Activated CD8-positive, alpha-beta memory T cell treated with anti-CD3 and anti-CD28 coated beads, Interleukin-2, amount 10 ng/mL, durations not matched to agents 7 days and 5 days (primary cell): ENCODE results near the gene APLP2. TPM values are rescaled to one million over a fixed set of nuclear protein-coding genes. Genes with fewer than 3 reads are reported as not detected.

Source experiments
- ATAC-seq: fragments of 150-1000 bp; cut with Tn5 transposase; one replicate; pipeline ENCODE4 v1.10.0; 2021; ENCODE audit warnings: moderate library complexity
- CTCF ChIA-PET: fragments of 350-600 bp; sonication (Branson Sonifier 250); formaldehyde crosslinking; loops from one replicate; lab custom pipeline; 2021; ENCODE audit warnings: antibody characterized with exemption; lab: Charles Lee
- DNase-seq: peaks from one replicate; pipeline ENCODE4 v3.0.0-alpha.2; 2020
- H3K27ac Mint-ChIP-seq: one replicate; pipeline ENCODE4 v1.8.0; 2021; ENCODE audit warnings: mild to moderate bottlenecking, mixed read lengths
- H3K27me3 Mint-ChIP-seq: one replicate; pipeline ENCODE4 v1.8.0; 2021; ENCODE audit warnings: mixed read lengths
- H3K36me3 Mint-ChIP-seq: one replicate; pipeline ENCODE4 v1.8.0; 2021; ENCODE audit warnings: mild to moderate bottlenecking, mixed read lengths
- H3K4me1 Mint-ChIP-seq: one replicate; pipeline ENCODE4 v1.8.0; 2021; ENCODE audit warnings: mixed read lengths
- H3K4me3 Mint-ChIP-seq: one replicate; pipeline ENCODE4 v1.8.0; 2021; ENCODE audit warnings: mild to moderate bottlenecking, moderate library complexity, mixed read lengths
- H3K9me3 Mint-ChIP-seq: one replicate; pipeline ENCODE4 v1.8.0; 2022; ENCODE audit warnings: low read depth, mixed read lengths
- total RNA-seq, 2 experiments: library from RNA; stranded (reverse); gene quantifications; one replicate each; pipeline ENCODE4 v1.2.3, GENCODE V29; 2021

The APLP2 gene
- total RNA-seq, 2 experiments from 2014 or later: 21.9 to 33.5 TPM

DNA sequence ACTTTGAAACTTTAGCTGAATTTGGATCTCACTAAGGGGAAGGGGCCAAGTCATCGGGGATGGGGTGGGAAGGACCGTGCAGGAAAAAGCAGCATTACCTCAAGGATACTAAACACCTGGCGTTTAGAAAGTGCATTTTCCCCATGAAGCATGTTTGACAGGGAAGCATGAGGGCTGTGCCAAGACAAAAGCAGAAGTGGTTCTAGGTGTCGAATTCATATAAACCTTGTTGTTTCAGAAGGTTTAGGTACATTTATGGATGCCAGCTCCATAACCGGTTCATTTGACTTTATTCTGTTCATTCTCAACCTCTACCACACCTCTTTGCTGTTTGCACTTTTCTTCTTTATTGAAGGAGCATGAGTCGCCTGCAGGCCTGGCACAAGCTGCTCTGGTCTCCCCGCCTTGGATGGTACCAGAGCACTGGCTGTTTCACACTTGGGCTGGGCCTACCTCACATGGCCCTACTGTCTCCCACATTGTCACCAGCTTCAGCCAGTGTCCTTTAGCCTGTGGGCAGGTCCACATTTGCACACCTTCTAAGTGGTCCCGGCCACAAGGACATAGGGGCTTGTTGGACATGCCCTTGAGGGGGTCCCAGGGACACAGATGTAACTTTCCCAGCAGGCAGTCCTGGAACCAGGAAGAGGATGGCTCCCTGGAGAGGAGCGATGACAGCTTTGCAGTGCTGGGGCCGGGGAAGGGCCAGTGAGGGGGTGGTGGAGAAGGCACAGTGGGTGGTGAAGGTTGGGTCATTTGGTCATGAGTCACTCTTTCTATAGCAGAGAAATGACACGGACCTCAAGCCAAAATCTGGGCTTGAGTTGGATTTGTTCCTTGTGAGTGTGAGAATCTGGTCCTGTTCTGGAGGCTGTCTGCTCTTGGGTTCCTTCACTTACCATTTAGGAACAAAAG lies 86.7 kb downstream of the APLP2 start:
- Mint-ChIP-seq H3K4me1 (peaks cover 9% of the 10 kb centered on the region), H3K36me3 (no peaks in the 10 kb centered on the region), H3K27me3 (peaks cover 49% of the 10 kb centered on the region), H3K4me3 (no peak overlapping the region), H3K27ac (no peak overlapping the region), H3K9me3 (no peaks in the 10 kb centered on the region)
- CTCF ChIA-PET: no interaction called here
- ATAC-seq (no peak), DNase-seq (no peak)

GRCh38 chr11:130157101-130157500 lies 87.4 kb downstream of the APLP2 start:
- H3K4me3 Mint-ChIP-seq: no peak overlapping the region
- H3K27me3 Mint-ChIP-seq: peaks cover 52% of the 10 kb centered on the region
- ATAC-seq (no peak), DNase-seq (no peak)
- H3K36me3 Mint-ChIP-seq: no peaks in the 10 kb centered on the region
- CTCF ChIA-PET: no interaction called here
- peaks cover 9% of the 10 kb centered on the region for H3K4me1 Mint-ChIP-seq
- H3K27ac Mint-ChIP-seq: no peak overlapping the region
- no peaks in the 10 kb centered on the region for H3K9me3 Mint-ChIP-seq

- no peak overlapping the region for H3K27ac Mint-ChIP-seq
- no peaks in the 10 kb centered on the region for H3K36me3 Mint-ChIP-seq
- H3K4me1 Mint-ChIP-seq: peaks cover 9% of the 10 kb centered on the region
- ATAC-seq (no peak), DNase-seq (no peak)
- no peaks in the 10 kb centered on the region for H3K9me3 Mint-ChIP-seq
- no peak overlapping the region for H3K4me3 Mint-ChIP-seq
- H3K27me3 Mint-ChIP-seq: peaks cover 57% of the 10 kb centered on the region
- CTCF ChIA-PET: no interaction called here
These were observed 88.1 kb downstream of the APLP2 start for GRCh38 chr11:130157840-130158239.

- no peak overlapping the region for H3K27ac Mint-ChIP-seq
- no peaks in the 10 kb centered on the region for H3K36me3 Mint-ChIP-seq
- peaks cover 9% of the 10 kb centered on the region for H3K4me1 Mint-ChIP-seq
- H3K27me3 Mint-ChIP-seq: peaks cover 70% of the 10 kb centered on the region
- no peak for ATAC-seq
- no peak for DNase-seq
- CTCF ChIA-PET: no interaction called here
- no peaks in the 10 kb centered on the region for H3K9me3 Mint-ChIP-seq
- H3K4me3 Mint-ChIP-seq: no peak overlapping the region
These were observed 89.4 kb downstream of the APLP2 start for GRCh38 chr11:130159139-130159538.

GRCh38 chr11:130159657-130160497 lies 90.2 kb downstream of the APLP2 start, which contains the start of gene ST14:
Gene ST14 (plus strand): TSS chr11:130159782. CDS start chr11:130159980, 198 bp downstream.
- DNase-seq (no peak), ATAC-seq (peak; percentile 23)
- Mint-ChIP-seq H3K27ac (no peak within 1 kb of the TSS), H3K4me1 (peaks cover 9% of the 10 kb centered on the region), H3K4me3 (no peak within 1 kb of the TSS), H3K9me3 (no peaks in the 10 kb centered on the region), H3K36me3 (no peaks in the 10 kb centered on the region), H3K27me3 (peaks cover 71% of the 10 kb centered on the region)
- CTCF ChIA-PET: no interaction called here

GRCh38 chr11:130160498-130161155 lies 90.9 kb downstream of the APLP2 start:
- peaks cover 9% of the 10 kb centered on the region for H3K4me1 Mint-ChIP-seq
- H3K27me3 Mint-ChIP-seq: peaks cover 78% of the 10 kb centered on the region
- DNase-seq (no peak), ATAC-seq (no peak)
- CTCF ChIA-PET: no interaction called here
- H3K9me3 Mint-ChIP-seq: no peaks in the 10 kb centered on the region
- H3K4me3 Mint-ChIP-seq: no peak overlapping the region
- H3K27ac Mint-ChIP-seq: no peak overlapping the region
- no peaks in the 10 kb centered on the region for H3K36me3 Mint-ChIP-seq

GRCh38 chr11:130161441-130162145 lies 91.9 kb downstream of the APLP2 start:
- no peak for ATAC-seq
- H3K27ac Mint-ChIP-seq: no peak overlapping the region
- peaks cover 9% of the 10 kb centered on the region for H3K4me1 Mint-ChIP-seq
- H3K27me3 Mint-ChIP-seq: peaks cover 76% of the 10 kb centered on the region
- no peak for DNase-seq
- CTCF ChIA-PET: no interaction called here
- H3K9me3 Mint-ChIP-seq: no peaks in the 10 kb centered on the region
- no peak overlapping the region for H3K4me3 Mint-ChIP-seq
- H3K36me3 Mint-ChIP-seq: no peaks in the 10 kb centered on the region

DNA sequence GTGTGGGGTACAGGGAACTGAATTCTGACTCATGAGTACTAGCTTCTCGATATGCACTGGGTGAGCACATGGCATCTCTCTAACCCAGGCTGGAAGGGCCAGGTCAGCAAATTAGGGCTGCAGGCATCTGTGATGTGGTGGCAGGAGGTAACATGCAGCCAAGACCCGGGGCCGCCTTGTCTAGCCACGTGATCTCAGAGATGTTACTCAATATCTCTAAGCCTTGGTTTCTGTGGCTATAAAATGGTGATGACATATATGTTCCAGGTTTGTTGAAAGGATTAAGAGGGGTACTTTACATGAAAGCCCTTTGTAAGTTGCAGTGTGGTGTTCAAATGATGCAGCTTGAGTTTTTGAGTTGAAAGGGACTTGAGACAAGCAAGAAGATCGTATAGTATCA lies 93.0 kb downstream of the APLP2 start:
- Mint-ChIP-seq H3K9me3 (no peaks in the 10 kb centered on the region), H3K27ac (no peak overlapping the region), H3K36me3 (no peaks in the 10 kb centered on the region), H3K4me3 (no peak overlapping the region), H3K27me3 (peaks cover 72% of the 10 kb centered on the region), H3K4me1 (peaks cover 9% of the 10 kb centered on the region)
- ATAC-seq (no peak), DNase-seq (no peak)
- CTCF ChIA-PET: no interaction called here

DNA sequence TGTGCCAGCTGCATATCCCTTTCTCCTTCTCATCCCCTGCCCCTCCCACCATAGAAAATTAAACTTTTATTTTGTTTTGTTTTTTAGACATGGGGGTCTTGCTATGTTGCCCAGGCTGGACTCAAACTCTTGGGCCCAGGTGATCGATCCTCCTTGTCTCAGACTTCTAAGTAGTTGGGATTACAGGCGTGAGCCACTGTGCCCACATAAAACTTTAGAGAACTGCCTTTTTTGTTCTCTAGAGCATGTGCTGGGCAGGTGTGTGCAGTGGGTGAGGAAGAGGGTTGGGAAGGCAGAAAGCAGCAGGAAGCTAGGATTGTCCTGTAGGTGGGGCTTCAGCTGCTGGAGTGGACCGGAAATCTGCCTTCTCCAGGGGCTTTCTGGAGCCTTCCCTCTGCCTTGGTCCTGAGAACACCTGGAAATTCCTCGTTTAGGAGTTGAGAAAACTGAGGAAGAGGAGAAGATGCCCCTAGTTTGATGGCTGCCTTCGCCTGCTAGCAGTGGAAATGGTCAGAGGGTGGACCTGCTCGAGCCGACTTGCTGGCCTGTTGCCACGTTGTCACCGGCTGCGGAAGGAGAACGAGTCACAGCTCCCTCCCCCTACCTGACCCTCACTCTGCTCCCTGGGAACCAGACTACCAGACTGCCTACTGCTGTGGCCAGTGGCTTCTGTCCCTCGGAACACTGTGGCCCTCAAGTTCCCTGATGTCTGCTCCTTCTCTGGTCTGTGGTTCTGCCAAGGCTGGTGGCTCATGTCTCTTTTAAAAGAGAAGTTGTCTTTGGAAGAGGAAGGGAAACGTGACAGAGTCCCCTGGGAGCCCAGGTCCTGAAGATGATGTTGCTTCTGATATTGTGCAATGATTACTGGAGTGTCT lies 93.9 kb downstream of the APLP2 start:
- Mint-ChIP-seq H3K4me1 (peaks cover 9% of the 10 kb centered on the region), H3K36me3 (no peaks in the 10 kb centered on the region), H3K4me3 (no peak overlapping the region), H3K27ac (no peak overlapping the region), H3K27me3 (peaks cover 68% of the 10 kb centered on the region), H3K9me3 (no peaks in the 10 kb centered on the region)
- CTCF ChIA-PET: no interaction called here
- ATAC-seq (no peak), DNase-seq (no peak)

DNA sequence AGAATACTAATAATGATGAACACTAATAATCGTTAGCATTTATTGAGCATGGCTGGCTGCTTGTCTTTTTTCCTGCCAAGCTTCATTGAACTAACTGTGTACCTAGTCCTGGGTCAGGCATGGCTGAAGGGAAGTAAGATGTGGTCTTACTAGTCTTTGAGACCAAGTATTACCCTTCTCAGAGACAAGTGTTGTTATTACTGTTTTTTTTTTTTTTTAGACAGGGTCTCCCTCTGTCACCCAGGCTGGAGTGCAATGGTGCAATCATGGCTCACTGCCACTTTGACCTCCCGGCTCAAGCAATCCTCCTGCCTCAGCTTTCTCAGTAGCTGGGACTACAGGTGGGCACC lies 94.5 kb downstream of the APLP2 start:
- ATAC-seq: no peak
- peaks cover 6% of the 10 kb centered on the region for H3K4me1 Mint-ChIP-seq
- no peak overlapping the region for H3K4me3 Mint-ChIP-seq
- no peaks in the 10 kb centered on the region for H3K36me3 Mint-ChIP-seq
- CTCF ChIA-PET: no interaction called here
- no peak overlapping the region for H3K27ac Mint-ChIP-seq
- no peaks in the 10 kb centered on the region for H3K9me3 Mint-ChIP-seq
- peaks cover 62% of the 10 kb centered on the region for H3K27me3 Mint-ChIP-seq
- no peak for DNase-seq

- Mint-ChIP-seq H3K27me3 (peaks cover 60% of the 10 kb centered on the region), H3K4me1 (no peaks in the 10 kb centered on the region), H3K27ac (no peak overlapping the region), H3K4me3 (no peak overlapping the region), H3K36me3 (no peaks in the 10 kb centered on the region), H3K9me3 (no peaks in the 10 kb centered on the region)
- no peak for ATAC-seq
- DNase-seq: no peak
- CTCF ChIA-PET: interaction anchor here (0.7 kb wide), 1 partner anchor 20 kb away, joined by 3 read pairs; no protein-coding TSS in a partner anchor
These were observed 96.1 kb downstream of the APLP2 start for GRCh38 chr11:130165601-130166456.

DNA sequence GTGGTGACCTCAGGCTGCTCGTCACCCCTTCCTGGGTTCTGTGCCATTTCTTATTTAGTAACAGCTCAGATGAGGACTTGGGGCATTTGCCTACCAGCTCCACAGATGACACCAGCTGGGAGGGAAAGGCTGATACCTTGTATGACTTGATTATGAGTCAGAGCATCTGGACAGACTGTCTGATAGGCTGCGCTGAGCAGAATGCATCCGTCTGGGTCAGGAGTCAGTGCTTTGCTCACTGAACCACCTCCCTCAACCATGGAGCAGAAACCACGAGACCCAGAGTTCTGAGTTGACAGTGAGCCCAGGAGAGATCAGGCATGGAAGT lies 96.7 kb downstream of the APLP2 start:
- CTCF ChIA-PET: no interaction called here
- DNase-seq (no peak), ATAC-seq (no peak)
- Mint-ChIP-seq H3K4me3 (no peak overlapping the region), H3K4me1 (no peaks in the 10 kb centered on the region), H3K36me3 (no peaks in the 10 kb centered on the region), H3K27me3 (peaks cover 56% of the 10 kb centered on the region), H3K9me3 (no peaks in the 10 kb centered on the region), H3K27ac (no peak overlapping the region)
